HS-5 (cell line): ENCODE data around the gene SPNS2.

ENCODE experiments used
- DNase-seq: peaks from one replicate; pipeline ENCODE4 v3.0.0-alpha.2; 2012; ENCODE audit warnings: low read depth

SPNS2 gene, protein sequence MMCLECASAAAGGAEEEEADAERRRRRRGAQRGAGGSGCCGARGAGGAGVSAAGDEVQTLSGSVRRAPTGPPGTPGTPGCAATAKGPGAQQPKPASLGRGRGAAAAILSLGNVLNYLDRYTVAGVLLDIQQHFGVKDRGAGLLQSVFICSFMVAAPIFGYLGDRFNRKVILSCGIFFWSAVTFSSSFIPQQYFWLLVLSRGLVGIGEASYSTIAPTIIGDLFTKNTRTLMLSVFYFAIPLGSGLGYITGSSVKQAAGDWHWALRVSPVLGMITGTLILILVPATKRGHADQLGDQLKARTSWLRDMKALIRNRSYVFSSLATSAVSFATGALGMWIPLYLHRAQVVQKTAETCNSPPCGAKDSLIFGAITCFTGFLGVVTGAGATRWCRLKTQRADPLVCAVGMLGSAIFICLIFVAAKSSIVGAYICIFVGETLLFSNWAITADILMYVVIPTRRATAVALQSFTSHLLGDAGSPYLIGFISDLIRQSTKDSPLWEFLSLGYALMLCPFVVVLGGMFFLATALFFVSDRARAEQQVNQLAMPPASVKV

DNA sequence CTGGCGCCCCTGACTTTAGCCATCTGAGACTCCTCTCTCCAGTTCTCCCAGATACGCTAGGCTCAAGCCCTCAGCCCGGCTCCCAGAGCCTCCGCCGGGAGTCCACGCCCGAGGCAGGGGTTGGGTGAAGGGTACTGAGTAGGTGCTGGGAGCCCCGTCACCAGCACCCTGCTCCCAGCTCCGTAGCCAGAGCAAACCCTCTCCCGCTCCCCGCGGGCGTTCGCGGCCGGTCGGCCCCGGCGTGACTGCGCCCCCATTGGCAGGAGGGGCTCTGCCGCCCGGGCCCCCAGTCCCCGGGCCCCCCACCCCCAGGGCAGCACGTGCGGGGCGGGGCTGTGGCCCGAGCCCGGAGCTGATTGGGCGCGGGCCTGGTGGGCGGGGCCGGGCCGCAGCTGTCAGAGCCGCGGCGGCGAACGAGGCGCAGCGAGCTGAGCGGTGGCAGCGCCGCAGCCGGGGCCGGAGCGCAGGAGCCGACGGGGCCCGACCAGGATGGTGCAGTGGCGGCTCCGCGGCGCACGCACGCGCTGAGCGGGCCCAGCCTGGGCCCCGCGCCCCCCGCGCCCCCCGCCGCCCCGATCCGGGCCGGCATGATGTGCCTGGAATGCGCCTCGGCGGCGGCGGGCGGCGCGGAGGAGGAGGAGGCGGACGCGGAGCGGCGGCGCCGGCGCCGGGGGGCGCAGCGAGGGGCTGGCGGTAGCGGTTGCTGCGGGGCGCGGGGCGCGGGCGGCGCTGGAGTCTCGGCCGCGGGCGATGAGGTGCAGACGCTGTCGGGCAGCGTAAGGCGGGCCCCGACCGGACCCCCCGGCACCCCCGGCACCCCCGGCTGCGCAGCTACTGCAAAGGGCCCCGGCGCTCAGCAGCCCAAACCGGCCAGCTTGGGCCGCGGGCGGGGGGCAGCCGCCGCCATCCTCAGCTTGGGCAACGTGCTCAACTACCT is at the start of gene SPNS2:
SPNS2 (plus strand) TSS at position 421 of the 937 bp plus-strand sequence; CDS start at position 588, 167 bp downstream.
- DNase-seq: no peak

DNA sequence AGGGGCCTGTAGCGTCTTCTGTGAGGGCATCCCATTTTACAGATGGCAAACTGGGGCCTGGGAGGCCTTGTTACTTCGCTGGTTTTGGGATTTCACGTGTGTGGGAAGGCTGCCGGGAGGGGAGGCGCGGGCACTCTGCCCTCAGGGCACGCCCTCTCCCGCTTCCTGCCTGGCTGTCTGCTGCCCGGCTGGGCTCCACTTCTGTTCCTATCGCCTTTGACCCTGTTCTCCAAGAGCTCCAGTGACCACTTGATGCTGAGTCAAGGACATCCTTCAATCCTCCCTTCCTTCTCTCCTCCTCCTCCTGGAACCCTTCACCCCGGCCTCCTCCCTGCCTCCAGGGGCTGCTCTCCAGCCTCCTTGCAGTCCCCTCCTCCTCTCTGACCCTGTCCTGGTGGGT is 48.9 kb upstream of the SPNS2 start:
- no peak for DNase-seq

DNA sequence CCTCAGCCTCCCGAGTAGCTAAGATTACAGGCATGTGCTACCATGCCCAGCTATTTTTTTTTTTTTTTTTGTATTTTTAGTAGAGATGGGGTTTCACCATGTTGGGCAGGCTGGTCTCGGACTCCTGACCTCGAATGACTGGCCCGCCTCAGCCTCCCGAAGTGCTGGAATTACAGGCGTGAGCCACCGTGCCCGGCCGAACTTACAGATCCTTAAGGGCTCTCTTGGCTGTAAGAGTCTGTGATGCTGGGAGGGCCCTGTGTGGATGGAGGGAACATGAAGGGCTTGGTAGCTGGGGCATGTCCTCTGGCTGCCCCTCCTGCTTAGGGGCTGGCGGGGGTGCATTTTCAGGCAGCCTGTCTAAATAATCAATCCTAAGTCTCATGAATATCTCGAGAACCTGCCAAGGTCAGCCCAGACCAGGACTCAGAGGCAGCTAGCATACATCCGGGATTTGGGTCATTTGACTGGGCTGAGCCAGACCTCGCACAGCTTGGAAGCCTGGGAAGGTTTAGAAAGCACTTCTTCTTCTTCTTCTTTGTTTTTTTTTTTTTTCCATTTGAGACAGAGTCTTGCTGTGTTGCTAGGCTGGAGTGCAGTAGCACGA is 47.9 kb upstream of the SPNS2 start:
- no peak for DNase-seq

DNA sequence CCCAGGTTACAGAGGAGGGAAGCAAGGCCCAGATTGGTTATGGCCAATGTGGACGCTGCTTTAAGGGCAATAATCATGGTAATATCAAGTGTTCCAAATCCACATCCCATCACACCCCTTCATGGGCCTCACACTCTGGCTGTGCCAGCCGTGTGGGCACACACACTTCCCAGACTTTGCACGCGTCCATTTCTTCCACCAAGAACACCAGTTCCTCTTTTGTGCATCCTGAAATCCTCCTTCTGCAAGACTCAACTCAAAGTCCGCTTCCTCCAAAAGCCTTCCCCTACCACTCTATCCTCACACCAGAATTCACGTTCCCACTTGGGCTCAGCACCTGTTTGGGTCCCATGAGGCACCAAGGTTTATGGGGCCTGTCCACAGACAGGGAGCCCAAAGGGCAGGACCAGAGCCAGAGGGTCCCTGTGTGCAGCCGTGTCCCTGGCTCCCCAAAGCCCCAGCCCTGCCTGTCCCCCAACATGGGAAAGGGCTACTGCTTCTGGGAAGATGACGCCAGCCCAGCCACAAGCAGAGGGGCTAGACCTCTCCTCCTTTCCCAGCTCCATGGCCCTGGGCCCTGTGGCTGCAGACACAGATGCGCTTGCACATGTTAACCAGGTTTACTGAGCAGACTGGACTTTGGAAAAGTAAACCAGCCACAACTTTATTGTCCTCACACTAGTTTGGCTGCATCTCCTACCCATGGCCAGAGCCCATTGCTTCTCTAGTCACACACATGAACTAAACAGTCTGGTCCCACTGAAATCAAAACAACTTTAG is 44.7 kb upstream of the SPNS2 start:
- no peak for DNase-seq

DNA sequence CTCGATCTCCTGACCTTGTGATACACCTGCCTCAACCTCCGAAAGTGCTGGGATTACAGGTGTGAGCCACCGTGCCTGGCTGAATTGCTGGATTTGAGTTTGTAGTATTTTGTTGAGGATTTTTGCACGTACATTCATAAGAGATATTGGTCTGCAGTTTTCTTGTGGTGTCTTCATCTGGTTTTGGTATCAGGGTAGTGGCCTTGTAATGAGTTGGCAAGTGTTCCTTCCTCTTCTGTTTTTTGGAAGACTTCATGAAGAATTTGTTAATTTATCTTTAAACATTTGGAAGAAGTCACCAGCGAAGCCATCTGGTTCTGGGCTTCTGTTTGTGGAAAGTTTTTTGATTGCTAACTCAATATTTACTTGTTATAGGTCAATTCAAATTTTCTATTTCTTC is 38.0 kb upstream of the SPNS2 start:
- DNase-seq: no peak

DNA sequence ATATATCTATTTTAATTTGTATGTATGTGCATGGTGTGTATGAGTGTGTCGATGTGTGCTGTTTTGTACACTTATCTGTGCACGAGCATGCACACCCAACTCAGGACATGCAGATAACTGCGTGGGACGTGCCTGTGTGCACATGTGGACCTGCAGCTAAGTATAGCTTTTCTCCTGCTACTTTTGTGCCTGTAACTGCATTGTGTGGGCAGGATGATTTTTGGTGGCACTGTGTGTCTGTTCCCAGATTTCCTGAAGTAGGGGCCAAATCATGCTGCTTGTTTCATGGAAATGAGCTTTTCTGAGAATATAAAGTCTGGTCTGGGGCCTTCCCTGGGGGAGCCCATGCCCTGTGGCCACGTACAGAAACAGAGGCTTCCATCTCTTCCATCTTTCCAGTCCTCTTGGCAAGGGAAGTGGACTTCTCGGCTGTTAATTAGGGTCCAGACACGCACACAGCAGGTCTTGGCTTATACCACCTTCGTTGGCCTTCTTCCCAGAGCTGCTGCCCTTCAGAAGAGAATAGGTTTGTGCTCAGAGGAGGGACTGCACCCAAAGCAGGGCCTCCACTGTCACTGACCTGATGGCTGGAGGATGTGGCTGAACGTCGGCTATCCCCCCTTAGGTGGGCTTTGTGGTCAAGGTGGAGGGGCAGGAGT is 34.7 kb upstream of the SPNS2 start:
- DNase-seq: no peak

DNA sequence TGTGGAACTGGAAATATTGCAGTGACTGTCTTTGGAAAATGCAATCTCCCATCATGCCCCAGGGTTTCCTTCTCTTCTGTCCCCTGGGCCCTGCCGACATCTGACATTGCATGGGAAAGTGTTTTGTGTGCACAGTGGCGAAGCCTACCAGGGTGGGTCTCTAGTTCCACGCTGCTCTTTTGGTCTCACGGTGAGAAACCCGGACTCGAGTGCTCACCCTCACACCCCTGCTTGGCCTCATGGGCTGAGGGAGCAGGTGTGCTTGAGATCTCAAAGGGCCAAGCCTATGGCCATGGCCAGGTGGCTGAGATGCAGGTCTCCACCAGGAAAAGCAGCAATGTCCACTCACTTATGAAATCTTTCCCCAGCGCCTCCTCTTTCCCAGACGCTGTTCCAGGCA is 32.9 kb upstream of the SPNS2 start:
- no peak for DNase-seq

DNA sequence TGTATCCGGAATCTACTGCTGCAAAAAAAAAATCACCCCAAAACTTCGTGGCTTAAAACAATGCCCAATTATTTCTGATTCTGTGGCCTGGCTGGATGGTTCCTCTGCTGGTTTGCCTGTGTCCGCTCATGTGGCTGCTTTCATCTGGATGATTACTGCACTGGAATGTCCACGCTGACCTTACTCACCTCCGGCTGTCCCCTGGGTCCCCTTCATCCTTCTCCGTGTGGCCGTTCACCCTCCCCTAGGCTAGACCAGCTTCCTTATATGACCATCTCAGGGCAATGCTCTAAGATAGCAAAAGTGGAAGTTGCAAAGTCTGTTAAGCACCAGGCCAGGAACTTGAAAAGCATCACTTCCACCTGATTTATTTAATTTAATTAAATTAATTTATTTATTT is 31.4 kb upstream of the SPNS2 start:
- DNase-seq: no peak

DNA sequence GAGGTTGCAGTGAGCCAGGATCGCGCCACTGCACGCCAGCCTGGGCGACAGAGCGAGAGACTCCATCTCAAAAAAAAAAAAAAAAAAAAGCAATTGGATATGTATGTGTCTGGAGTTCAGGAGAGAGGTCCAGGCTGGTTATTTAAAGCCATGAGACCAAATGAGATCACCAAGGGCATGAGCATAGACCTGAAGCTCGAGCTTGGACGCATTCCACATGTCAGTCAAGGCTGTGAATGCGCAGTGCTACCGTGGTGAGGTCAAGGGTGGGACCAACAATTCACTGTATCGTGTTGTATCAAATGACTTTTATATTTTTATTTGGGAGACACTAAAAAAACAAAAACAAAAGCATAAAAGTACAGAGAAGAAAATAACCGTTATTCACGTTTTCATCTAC is 29.1 kb upstream of the SPNS2 start:
- no peak for DNase-seq

DNA sequence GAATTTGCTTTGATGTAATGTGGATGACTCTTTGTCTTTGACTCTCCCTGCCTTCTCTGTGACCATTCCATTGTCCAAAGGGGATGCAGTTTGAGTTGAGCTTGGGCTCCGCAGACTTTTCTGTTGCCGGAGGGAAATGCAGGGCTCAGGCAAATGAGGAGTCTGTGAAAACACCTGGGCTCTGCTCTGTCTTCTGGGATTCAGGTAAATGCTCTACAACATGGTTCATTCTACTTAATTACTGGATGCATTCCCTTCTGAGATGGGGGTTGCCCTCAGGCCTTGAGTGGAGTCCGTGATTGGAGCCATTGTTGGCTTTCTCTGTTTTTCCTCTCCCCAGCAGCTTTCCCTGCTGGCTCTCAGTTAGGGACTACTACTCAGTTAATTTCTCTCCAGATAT is 26.4 kb upstream of the SPNS2 start:
- no peak for DNase-seq

DNA sequence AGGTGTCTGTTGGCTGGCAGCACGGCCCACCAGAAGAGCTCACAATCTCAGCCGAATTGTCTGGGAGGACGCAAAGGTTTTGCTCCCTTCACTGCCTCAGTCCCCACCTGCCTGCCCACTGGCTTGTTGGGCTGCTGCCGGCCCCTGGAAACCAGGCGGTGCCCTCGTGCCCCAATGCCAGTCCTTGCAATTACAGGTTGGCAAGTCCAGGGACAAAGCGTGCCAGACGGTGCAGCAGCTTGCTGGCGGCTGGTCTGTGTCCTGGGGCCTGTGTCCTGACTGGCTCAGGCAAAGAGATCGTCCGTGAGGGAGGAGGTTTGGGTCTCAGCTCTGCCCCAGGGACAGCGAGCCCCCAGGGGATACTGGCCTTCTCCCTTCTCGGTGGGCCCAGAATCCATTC is 24.6 kb upstream of the SPNS2 start:
- DNase-seq: no peak

DNA sequence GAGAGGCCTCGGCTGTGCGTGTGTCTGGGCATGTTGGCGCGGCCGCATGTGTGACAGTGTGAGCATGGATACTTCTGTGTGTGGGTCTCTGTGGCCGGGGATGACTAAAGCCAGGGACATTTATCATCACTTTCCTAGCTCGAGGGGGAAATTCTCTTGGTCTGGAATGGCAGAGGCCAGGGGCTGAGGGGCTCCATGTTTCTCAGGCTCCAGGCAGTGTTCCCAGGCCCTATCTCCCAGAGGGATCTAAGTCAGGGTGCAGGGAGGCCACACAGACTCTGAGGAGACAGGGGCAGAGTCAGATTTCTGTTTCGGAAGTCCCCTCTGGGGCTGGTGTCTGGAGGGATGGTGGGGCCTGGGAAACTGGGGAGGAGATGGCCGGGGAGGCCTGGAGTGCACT is 23.7 kb upstream of the SPNS2 start:
- no peak for DNase-seq

DNA sequence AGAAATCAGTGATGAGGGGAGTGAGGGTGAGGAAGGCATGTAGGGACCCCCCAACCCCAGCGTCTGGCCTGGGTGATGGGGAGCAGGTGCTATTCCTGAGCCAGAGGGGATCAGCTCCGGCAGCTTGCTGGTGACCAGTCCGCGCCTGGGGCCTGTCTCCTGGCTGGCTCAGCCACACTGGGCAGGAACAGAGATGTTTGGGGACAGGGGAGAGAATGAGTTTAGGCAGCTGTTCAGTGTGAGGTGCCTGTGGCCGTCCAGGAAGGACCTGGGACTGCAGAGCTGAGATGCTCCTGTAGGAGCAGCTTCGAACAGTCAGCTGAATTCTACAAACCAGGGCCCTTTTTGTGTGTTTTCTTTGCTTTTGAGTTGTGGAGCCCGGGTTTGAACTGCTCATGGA is 23.2 kb upstream of the SPNS2 start:
- no peak for DNase-seq

DNA sequence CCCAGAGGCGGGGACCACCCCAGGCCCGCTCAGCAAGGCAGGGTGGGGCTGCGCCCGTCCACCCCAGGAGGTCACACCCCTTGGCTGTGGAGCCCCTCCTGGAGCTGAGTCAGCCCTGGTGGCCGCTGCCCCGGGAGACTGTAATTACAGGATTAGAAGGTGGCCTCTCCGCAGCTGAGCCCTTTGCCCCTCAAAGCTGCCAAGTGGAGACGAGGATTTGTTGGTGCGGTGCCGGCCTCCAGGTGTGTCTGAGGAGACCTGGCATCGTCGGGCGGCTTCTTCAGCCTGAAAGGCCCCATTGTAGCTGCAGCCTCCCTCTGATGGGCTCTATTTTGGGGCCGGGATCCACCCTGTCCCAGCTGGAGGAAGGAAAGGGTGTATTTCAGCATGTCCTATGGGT is 22.7 kb upstream of the SPNS2 start:
- DNase-seq: no peak

DNA sequence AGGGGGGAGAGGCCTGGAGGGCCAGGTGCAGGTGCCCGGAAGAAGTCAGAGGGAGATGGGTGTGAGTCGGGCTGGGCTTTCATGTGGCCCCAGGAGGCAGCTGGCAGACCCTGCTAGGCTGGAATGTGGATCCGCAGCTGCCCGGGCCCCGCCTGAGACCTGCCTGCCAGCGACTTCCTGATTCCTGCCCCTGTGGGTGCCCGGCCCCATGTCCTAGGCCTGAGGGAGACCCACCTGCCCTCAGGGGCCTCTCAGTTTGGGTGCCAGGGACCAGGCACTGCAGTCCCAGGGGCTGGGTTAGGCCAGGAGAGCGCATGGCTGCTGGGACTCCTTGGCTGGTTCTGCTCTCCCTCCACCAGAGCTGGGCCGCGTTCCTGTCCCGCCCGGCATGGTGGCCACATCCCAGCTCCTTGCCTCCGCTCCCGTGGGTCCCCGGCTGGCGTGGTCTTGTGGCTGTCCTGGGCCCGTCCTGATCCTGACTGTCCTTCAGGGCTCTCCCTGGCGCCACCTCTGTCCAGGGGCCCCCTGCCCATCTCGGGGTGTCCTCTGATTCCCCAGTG is 22.1 kb upstream of the SPNS2 start:
- no peak for DNase-seq

DNA sequence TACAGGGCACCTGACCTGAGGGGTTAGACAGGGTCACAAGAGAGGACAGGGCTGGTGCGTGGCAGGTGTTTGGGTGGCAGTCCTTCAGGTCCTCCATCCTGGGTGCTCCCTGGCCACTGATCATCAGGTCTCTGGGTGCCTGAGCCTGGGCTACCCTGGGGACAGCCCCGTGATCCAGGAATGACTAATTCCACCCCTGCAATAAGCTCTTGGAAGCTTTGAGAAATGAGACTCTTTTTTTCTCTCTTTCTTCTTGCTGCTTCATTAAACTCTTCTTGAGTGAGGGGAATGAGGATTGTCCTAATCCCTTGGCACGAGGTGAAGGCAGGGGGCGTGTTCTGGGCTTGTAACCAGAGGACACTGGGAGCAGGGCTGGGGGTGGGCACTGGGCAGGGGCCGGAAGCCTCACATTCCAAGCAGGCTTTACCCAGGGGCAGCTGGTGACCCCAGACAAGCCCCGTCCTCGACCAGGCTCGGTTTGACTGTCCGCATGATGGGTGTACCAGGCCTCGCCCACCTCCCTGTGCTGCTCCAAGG is 21.4 kb upstream of the SPNS2 start:
- DNase-seq: no peak

DNA sequence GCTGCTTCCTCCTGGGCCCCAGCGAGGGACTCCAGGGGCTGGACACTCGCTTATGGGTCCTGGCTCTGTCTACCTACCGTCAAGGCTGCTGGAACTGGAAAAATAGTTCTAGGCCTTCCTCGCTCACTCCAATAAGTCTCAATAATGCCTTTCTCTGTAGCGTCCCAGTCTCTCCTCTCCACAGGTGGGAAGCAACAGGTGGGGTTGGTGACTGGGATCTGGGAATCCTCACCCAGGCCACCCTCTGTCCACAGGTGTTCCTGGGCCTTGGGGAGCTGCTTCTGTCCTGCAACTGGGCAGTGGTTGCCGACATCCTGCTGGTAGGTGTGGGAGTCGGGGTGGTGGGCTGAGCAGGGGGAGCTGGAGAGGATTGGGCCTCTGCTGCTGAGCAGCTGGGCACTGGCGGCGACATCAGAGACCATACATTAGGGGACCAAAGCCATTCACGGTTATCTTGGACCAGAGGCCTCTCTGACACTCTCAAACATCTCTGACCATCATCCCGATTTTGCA is 20.3 kb upstream of the SPNS2 start:
- no peak for DNase-seq

DNA sequence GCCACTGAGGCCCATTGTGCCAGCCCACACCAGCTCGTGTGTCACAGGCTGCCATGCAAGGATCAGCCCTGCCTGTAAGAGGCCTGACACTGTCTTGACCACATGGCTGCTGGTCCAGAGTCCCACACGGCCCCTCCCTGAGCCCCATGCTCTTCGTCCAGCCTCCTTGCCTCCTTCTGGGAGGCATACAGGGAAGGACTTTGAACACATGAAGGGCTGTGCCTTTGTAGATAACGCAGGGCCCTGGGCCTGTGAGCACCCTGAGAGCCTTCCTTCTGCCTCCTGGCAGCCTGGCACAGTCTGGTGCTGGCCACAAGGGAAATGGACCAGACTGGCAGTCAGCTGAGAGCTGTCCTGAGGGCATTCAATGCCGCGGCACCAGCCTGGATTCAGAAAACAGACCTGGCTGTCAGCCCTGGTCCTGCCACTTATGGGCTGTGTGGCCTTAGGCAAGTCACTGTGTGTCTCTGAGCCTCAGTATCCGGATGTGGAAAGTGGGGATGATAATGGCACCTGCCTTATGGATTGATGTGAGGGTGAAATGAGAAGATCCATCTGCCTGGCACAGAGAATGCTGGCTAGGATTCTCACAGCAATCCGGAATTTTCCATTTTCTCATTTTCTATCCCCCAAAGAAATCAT is 19.2 kb upstream of the SPNS2 start:
- no peak for DNase-seq

DNA sequence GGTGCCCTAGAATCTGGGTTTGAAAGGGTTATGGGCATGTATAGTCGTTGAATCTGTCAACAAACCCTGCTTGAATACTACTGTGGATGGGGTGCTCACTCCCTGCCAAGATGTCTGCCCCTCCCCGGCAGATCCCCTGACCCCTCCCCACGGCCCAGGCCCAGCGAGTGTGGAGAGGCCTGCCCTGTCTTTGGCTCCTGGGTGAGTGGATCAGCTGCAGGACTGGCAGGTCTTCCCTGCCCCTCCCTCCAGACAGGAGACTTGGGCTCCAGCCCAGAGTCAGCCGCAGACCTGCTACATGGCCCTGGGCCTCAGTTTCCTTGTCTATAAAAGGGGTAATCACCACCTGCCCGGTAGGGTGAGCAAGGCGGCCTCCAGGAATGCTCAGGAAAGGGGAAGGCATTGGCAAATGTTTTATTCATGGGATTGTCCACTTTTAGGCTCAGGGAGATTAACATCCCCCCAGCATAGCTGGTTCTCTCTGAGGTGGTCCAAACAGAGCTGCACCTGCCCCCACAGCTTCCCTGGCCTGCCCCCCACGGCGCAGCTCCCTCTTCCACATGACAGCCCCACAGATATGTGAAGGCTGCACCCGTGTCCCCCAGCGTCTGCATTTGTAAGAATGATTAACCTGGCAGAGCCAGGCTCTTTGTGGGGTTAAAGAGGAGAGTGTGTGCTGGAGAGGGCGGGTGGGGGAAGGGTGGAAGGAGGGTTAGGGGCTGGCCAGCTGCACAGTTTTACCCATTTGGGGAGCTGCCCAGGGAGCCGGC is 18.5 kb upstream of the SPNS2 start:
- DNase-seq: no peak
